GM18526 (cell line): ENCODE measurements around the gene CALM1.

Experiments
- POLR2A ChIP-seq: IDR thresholded peaks from 3 replicates; pipeline ENCODE4 v1.6.1; 2011; ENCODE audit not compliant: insufficient read length; ENCODE audit errors: extremely low read depth

CALM1 gene

GRCh38 chr14:90443161-90444076 lies 46.6 kb downstream of the CALM1 start:
- TF ChIP-seq POLR2A, result no peak

GRCh38 chr14:90444077-90444696 lies 47.4 kb downstream of the CALM1 start:
- no peak for TF ChIP-seq POLR2A

GRCh38 chr14:90445011-90445410 lies 48.2 kb downstream of the CALM1 start:
- TF ChIP-seq POLR2A, result no peak

- no peak for TF ChIP-seq POLR2A
Measured at GRCh38 chr14:90446405-90446804, 49.6 kb downstream of the CALM1 start.

GRCh38 chr14:90447720-90448497 lies 51.1 kb downstream of the CALM1 start:
- no peak for TF ChIP-seq POLR2A

- TF ChIP-seq POLR2A, result no peak
Measured at GRCh38 chr14:90449411-90449810, 52.6 kb downstream of the CALM1 start.

- TF ChIP-seq POLR2A, result no peak
Measured at GRCh38 chr14:90450151-90450550, 53.3 kb downstream of the CALM1 start.

GRCh38 chr14:90450667-90451066 lies 53.8 kb downstream of the CALM1 start:
- no peak for TF ChIP-seq POLR2A

- no peak for TF ChIP-seq POLR2A
Measured at GRCh38 chr14:90451443-90451842, 54.6 kb downstream of the CALM1 start.

- no peak for TF ChIP-seq POLR2A
Measured at GRCh38 chr14:90451961-90452360, 55.1 kb downstream of the CALM1 start.

- TF ChIP-seq POLR2A, result no peak
Measured at GRCh38 chr14:90452366-90452765, 55.5 kb downstream of the CALM1 start.

- TF ChIP-seq POLR2A, result no peak
Measured at GRCh38 chr14:90453401-90453951, 56.6 kb downstream of the CALM1 start.

GRCh38 chr14:90454041-90455000 lies 57.5 kb downstream of the CALM1 start:
- no peak for TF ChIP-seq POLR2A

GRCh38 chr14:90455100-90455571 lies 58.3 kb downstream of the CALM1 start:
- TF ChIP-seq POLR2A, result no peak

- TF ChIP-seq POLR2A, result no peak
Measured at GRCh38 chr14:90456551-90456950, 59.7 kb downstream of the CALM1 start.

GRCh38 chr14:90457186-90457585 lies 60.4 kb downstream of the CALM1 start:
- no peak for TF ChIP-seq POLR2A
